Activated CD8-positive, alpha-beta memory T cell treated with anti-CD3 and anti-CD28 coated beads, Interleukin-2, amount 50 U/mL, for 24 hours (primary cell): ENCODE measurements around the gene EXOC3.
"Not testable (repeated sequence)": the region's sequence is repeated elsewhere in the genome, so short reads cannot be mapped to it uniquely, and the experiment has no call there.

Source experiments
- DNase-seq: peaks from one replicate; pipeline ENCODE4 v3.0.0-alpha.2; 2020; ENCODE audit errors: extremely low read depth

The EXOC3 gene

GRCh38 chr5:407051-407450 is 35.9 kb upstream of the EXOC3 start:
- DNase-seq = no peak

- no peak for DNase-seq
These were observed 35.1 kb upstream of the EXOC3 start for GRCh38 chr5:407801-408268.

- DNase-seq = no peak
These were observed 32.0 kb upstream of the EXOC3 start for GRCh38 chr5:410911-411517.

GRCh38 chr5:411728-412127 is 31.2 kb upstream of the EXOC3 start:
- no peak for DNase-seq

GRCh38 chr5:414991-415927 is 27.7 kb upstream of the EXOC3 start:
- DNase-seq = not testable (repeated sequence)

GRCh38 chr5:415928-416635 is 26.9 kb upstream of the EXOC3 start:
- no peak for DNase-seq

- no peak for DNase-seq
These were observed 26.4 kb upstream of the EXOC3 start for GRCh38 chr5:416636-416960.

- DNase-seq = no peak
These were observed 25.4 kb upstream of the EXOC3 start for GRCh38 chr5:417301-418161.

GRCh38 chr5:418162-419121 is 24.5 kb upstream of the EXOC3 start:
- DNase-seq = no peak

GRCh38 chr5:419970-420369 is 23.0 kb upstream of the EXOC3 start:
- no peak for DNase-seq

- DNase-seq = no peak
These were observed 22.2 kb upstream of the EXOC3 start for GRCh38 chr5:420632-421286.

- DNase-seq = no peak
These were observed 21.6 kb upstream of the EXOC3 start for GRCh38 chr5:421287-421880.

GRCh38 chr5:421901-422300 is 21.1 kb upstream of the EXOC3 start:
- DNase-seq = no peak

- DNase-seq = no peak
These were observed 20.4 kb upstream of the EXOC3 start for GRCh38 chr5:422323-423232.

GRCh38 chr5:423233-423565 is 19.8 kb upstream of the EXOC3 start:
- no peak for DNase-seq

GRCh38 chr5:423626-424261 is 19.2 kb upstream of the EXOC3 start:
- no peak for DNase-seq

- no peak for DNase-seq
These were observed 18.5 kb upstream of the EXOC3 start for GRCh38 chr5:424301-425110.
